ENCODE results near the gene CALCB.

DNA sequence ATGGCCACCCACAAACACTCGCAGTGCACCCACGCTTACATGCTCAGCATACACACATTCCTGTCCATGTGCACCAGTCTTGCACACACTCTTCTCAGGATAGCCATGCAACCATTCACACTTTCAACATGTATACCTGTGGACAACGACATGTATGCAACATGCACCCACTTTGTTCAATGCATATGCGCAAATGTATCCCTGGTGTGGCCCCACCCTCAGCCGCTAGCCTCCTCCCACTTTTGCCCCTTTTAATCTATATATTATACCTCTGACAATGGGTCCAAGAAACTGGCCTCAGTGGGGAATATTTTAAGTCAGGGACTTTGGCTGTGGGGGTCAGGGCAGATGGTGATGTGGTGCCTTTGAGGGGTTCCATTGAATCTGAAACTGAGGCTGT is 42.3 kb downstream of the CALCB start:
- TF ChIP-seq, protein P1, sequence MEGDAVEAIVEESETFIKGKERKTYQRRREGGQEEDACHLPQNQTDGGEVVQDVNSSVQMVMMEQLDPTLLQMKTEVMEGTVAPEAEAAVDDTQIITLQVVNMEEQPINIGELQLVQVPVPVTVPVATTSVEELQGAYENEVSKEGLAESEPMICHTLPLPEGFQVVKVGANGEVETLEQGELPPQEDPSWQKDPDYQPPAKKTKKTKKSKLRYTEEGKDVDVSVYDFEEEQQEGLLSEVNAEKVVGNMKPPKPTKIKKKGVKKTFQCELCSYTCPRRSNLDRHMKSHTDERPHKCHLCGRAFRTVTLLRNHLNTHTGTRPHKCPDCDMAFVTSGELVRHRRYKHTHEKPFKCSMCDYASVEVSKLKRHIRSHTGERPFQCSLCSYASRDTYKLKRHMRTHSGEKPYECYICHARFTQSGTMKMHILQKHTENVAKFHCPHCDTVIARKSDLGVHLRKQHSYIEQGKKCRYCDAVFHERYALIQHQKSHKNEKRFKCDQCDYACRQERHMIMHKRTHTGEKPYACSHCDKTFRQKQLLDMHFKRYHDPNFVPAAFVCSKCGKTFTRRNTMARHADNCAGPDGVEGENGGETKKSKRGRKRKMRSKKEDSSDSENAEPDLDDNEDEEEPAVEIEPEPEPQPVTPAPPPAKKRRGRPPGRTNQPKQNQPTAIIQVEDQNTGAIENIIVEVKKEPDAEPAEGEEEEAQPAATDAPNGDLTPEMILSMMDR (IDR thresholded peaks at IDR 0.05; ENCODE audit: low read depth, low read length): no peak
- no peak for TF ChIP-seq EZH2phosphoT487 (IDR thresholded peaks at IDR 0.05; ENCODE audit: low read depth)

All from OCI-LY3 (cell line).